Muscle of back (tissue), 11 donors: ENCODE measurements around the gene TXNIP. TPM values are rescaled to one million over a fixed set of nuclear protein-coding genes. Genes with fewer than 3 reads are reported as not detected.
A peak's percentile ranks its signal among the peaks of the same experiment; 100 is the strongest.

Experiments used
- DNase-seq, 3 donors: peaks; one replicate each; pipeline versions ENCODE4 v3.0.0 to v3.0.0-alpha.2; 2013
- polyA plus RNA-seq, 10 donors: library from polyadenylated mRNA; unstranded; fragments of 120-200 nt; gene quantifications; one replicate each; pipeline ENCODE4 v1.2.1, GENCODE V29; 2013; ENCODE audit not compliant: insufficient read length in 10 of 10

Gene TXNIP
- polyA plus RNA-seq, 10 donors: 214 to 318 (median 275) TPM

GRCh38 chr1:145946477-145946986 lies 49.8 kb downstream of the TXNIP start:
- no peak for DNase-seq

GRCh38 chr1:145944532-145944931 lies 51.8 kb downstream of the TXNIP start:
- no peak for DNase-seq

- peak in 1 of 3 donors; percentile 39 for DNase-seq
Measured at GRCh38 chr1:145942871-145943270, 53.5 kb downstream of the TXNIP start.

Other genes with a start within 250 kb of the TXNIP start
- 10 to 100 TPM; 11.2 to 21.2 (median 15.5) TPM for gene RNF115, start 172.5 kb downstream of the TXNIP start, polyA plus RNA-seq
- 10 to 100 TPM; 18.2 to 22.9 (median 21.0) TPM for gene POLR3C, start 172.4 kb downstream of the TXNIP start, polyA plus RNA-seq
- gene NUDT17, start 150.9 kb downstream of the TXNIP start, polyA plus RNA-seq: 10 to 100 TPM in 8 of 10 donors, 1 to 10 TPM in 2; 8.4 to 17.9 (median 12.9) TPM
- 10 to 100 TPM; 37.9 to 62.4 (median 45.7) TPM for gene PIAS3, start 137.5 kb downstream of the TXNIP start, polyA plus RNA-seq
- gene ANKRD35, start 110.7 kb downstream of the TXNIP start, polyA plus RNA-seq: 1 to 10 TPM; 1.8 to 4.6 (median 2.3) TPM
- gene ITGA10, start 86.5 kb downstream of the TXNIP start, polyA plus RNA-seq: 10 to 100 TPM in 2 of 10 donors, 1 to 10 TPM in 8; 2.4 to 17.0 (median 7.5) TPM
- 10 to 100 TPM; 19.5 to 27.3 (median 23.9) TPM for gene PEX11B, start 77.9 kb downstream of the TXNIP start, polyA plus RNA-seq
- gene RBM8A, start 69.1 kb downstream of the TXNIP start, polyA plus RNA-seq: 100 to 1,000 TPM; 113 to 144 (median 122) TPM
- 10 to 100 TPM; 26.1 to 33.0 (median 30.1) TPM for gene LIX1L, start 38.6 kb downstream of the TXNIP start, polyA plus RNA-seq
- 1 to 10 TPM in 6 of 10 donors, under 1 TPM in 4; 0.73 to 1.4 (median 1.1) TPM for gene ANKRD34A, start 32.0 kb downstream of the TXNIP start, polyA plus RNA-seq
- 10 to 100 TPM; 32.9 to 41.1 (median 37.8) TPM for gene POLR3GL, start 31.9 kb downstream of the TXNIP start, polyA plus RNA-seq
- 100 to 1,000 TPM; 103 to 254 (median 180) TPM for gene HJV, start 25.2 kb upstream of the TXNIP start, polyA plus RNA-seq
- 1 to 10 TPM; 1.3 to 2.2 (median 1.5) TPM for gene NBPF10, start 148.2 kb upstream of the TXNIP start, polyA plus RNA-seq
- 10 to 100 TPM; 21.0 to 34.2 (median 27.2) TPM for gene NOTCH2NLA, start 232.4 kb upstream of the TXNIP start, polyA plus RNA-seq